Measurements from ENCODE around the gene TPCN2. TPM values are rescaled to one million over a fixed set of nuclear protein-coding genes. Genes with fewer than 3 reads are reported as not detected.

Gene TPCN2
- total RNA-seq, 2 donors from 2014 or later: 14.5 to 21.1 TPM

DNA sequence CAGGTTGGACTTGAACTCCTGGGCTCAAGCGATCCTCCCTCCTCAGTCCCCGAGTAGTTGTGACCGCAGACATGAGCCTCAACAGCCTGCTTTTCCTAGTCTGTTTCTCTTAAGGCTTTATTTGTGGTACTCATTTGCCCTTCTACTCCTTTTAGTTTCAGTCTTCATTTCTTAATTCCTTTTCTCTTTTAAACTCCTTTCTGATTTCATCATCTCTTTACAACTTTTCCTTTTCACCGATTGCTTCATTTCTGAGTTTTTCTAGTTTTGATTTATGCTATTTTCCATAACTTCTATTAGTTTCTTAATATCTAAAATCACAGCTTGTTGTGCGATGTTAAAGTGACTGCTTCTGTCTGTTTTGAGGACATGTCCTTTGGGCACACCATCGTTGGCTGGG is 18.4 kb upstream of the TPCN2 start:
- Histone ChIP-seq H3K9me3 (no peaks in the 10 kb centered on the region), H3K27ac (no peak overlapping the region), H3K9ac (ENCODE audit: low read depth in 2 of 2, low read length in 2 of 2) (no peak overlapping the region), H3K27me3 (no peaks in the 10 kb centered on the region), H3K4me1 (no peaks in the 10 kb centered on the region), H3K4me3 (no peak overlapping the region), H3K36me3 (no peaks in the 10 kb centered on the region)
- intact Hi-C loops (cut with DNase I): no loop called here
- no peak for DNase-seq
- TF ChIP-seq, protein P1, sequence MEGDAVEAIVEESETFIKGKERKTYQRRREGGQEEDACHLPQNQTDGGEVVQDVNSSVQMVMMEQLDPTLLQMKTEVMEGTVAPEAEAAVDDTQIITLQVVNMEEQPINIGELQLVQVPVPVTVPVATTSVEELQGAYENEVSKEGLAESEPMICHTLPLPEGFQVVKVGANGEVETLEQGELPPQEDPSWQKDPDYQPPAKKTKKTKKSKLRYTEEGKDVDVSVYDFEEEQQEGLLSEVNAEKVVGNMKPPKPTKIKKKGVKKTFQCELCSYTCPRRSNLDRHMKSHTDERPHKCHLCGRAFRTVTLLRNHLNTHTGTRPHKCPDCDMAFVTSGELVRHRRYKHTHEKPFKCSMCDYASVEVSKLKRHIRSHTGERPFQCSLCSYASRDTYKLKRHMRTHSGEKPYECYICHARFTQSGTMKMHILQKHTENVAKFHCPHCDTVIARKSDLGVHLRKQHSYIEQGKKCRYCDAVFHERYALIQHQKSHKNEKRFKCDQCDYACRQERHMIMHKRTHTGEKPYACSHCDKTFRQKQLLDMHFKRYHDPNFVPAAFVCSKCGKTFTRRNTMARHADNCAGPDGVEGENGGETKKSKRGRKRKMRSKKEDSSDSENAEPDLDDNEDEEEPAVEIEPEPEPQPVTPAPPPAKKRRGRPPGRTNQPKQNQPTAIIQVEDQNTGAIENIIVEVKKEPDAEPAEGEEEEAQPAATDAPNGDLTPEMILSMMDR (IDR thresholded peaks at IDR 0.05): no peak

DNA sequence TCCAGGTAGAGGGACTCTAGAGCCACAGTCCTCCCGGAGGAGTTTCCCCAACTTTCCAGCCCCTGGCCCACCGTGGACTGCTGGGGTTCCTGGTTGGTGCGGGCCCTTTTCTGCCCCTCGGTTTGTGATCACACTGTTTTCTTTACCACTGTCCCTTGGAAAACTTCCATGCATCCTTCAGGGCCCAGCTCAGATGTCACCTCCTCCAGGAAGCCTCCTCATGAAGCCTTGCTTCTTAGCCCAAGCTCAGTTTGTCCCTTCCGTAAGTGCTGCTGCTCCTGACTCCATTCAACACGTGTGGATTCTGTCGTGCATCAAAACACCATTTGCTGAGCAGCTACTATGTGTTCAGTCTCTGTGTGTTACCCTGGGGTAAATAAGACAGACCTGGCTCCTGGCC is 15.9 kb upstream of the TPCN2 start:
- Histone ChIP-seq H3K4me3 (no peak overlapping the region), H3K27ac (no peak overlapping the region), H3K36me3 (no peaks in the 10 kb centered on the region), H3K9ac (ENCODE audit: low read depth in 2 of 2, low read length in 2 of 2) (no peak overlapping the region), H3K27me3 (no peaks in the 10 kb centered on the region), H3K9me3 (no peaks in the 10 kb centered on the region), H3K4me1 (no peaks in the 10 kb centered on the region)
- DNase-seq: no peak
- intact Hi-C loops (cut with DNase I): no loop called here
- TF ChIP-seq, protein P1 (IDR thresholded peaks at IDR 0.05): no peak

DNA sequence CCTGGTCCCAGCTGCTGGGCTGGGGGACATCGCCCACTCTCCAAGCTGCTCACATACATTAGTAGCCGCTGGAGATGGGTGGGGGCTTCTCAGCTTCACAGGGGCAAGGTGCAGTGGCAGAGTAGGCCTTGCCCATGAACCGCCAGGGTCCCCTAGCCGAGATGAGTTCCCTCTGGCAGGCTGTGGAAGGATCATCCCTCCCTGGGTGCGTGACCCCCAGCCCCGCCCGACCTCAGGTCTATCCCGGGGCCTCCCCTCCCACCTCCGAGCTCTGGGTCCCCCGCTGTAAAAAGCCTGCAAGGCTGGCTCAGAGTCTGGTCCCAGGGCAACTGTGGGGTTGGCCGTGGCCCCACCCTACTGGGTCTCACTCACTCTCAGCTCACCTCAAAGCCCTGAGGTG is 15.3 kb upstream of the TPCN2 start:
- Histone ChIP-seq H3K9ac (ENCODE audit: low read depth in 2 of 2, low read length in 2 of 2) (no peak overlapping the region), H3K4me3 (no peak overlapping the region), H3K9me3 (no peaks in the 10 kb centered on the region), H3K27me3 (no peaks in the 10 kb centered on the region), H3K27ac (no peak overlapping the region), H3K36me3 (no peaks in the 10 kb centered on the region), H3K4me1 (no peaks in the 10 kb centered on the region)
- DNase-seq: no peak
- intact Hi-C loops (cut with DNase I): no loop called here
- TF ChIP-seq, protein P1 (IDR thresholded peaks at IDR 0.05): no peak

DNA sequence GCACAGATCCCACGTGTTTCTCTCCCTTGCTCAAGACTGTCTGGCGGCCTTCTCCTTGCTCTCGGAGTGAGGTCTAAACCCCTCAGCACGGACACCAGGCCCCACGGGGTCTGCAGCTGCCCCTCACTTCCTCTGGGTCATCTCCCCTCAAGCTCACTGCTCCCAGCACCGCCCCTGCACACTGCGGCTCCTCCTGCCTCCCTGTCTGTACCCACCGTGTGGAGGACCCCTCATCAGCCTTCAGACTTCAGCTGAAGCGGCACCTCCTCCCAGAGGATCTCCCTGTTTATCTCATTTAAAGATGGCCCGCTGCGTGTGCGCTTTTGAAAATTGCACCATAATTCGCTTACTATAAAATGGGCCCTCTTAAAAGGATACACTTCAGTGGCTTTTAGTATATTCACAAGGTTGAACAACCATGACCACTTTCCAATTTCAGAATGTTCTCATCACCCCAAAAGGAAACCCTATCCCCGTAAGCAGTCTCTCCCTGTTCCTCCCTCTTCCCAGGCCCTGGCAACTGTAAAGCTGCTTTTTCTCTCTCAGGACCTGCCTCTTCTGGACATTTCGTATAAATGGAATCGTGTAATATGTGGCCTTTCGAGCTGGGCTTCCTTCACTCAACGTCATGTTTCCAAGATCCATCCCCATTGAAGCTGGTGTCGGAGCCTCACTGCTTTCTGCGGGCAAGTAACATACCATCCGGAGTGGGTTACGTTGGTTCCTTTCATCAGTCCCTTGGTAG is 14.4 kb upstream of the TPCN2 start:
- no peaks in the 10 kb centered on the region for H3K27me3 ChIP-seq
- no peak overlapping the region for H3K27ac ChIP-seq
- no peak overlapping the region for H3K9ac ChIP-seq (ENCODE audit: low read depth in 2 of 2, low read length in 2 of 2)
- no peak overlapping the region for H3K4me3 ChIP-seq
- H3K9me3 ChIP-seq: no peaks in the 10 kb centered on the region
- DNase-seq: no peak
- TF ChIP-seq, protein P1 (IDR thresholded peaks at IDR 0.05): no peak
- no peaks in the 10 kb centered on the region for H3K4me1 ChIP-seq
- H3K36me3 ChIP-seq: no peaks in the 10 kb centered on the region
- intact Hi-C loops (cut with DNase I): no loop called here

DNA sequence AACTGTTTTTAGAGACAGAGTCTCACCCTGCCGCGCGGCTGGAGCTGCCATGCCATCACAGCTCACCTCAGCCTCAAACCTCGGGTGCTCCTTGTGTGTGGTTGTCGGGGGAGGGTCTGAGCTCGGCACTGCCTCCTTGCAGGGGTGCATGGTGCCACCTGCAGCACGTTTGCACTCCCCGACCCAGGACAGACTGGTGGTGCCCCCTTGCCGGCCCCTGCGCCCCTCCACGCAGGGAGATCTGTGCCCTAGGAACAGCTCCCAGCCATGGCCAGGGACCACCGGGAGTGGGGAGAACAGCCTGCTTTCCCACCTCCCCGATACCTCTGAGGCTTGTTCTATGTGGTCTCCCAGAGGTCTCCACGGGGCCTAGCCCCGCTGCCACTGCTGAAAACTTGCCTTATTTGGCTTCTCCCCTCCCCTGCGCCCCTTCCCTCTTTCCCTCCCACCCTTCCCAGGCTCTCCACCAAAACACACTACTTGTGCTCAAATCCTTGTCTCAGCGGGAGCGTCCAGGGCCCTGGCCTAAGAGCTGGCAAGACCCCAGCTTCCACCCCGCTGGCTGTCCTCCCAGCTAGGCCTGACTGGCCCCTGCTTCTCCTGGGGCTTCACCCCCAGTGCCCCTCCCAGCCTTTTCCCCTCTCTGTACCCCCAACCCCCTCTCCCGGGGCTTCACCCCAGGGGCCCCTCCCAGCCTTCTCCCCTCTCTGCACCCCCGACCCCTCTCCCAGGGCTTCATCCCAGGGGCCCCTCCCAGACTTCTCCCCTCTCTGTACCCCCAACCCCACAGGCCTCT is 13.4 kb upstream of the TPCN2 start:
- H3K4me1 ChIP-seq: no peaks in the 10 kb centered on the region
- TF ChIP-seq, protein P1 (IDR thresholded peaks at IDR 0.05): no peak
- no peak overlapping the region for H3K9ac ChIP-seq (ENCODE audit: low read depth in 2 of 2, low read length in 2 of 2)
- no peaks in the 10 kb centered on the region for H3K9me3 ChIP-seq
- intact Hi-C loops (cut with DNase I): no loop called here
- no peak overlapping the region for H3K27ac ChIP-seq
- no peak for DNase-seq
- H3K27me3 ChIP-seq: no peaks in the 10 kb centered on the region
- H3K36me3 ChIP-seq: no peaks in the 10 kb centered on the region
- H3K4me3 ChIP-seq: no peak overlapping the region

All from colonic mucosa (tissue), 4 donors.